SK-N-SH (cell line): ENCODE results near the gene PRRG3. TPM values are rescaled to one million over a fixed set of nuclear protein-coding genes. Genes with fewer than 3 reads are reported as not detected.

Experiments
- CTCF ChIA-PET: fragments of 300-600, 350-600 bp; formaldehyde crosslinking; extraction: SDS; loops from one replicate; lab custom pipeline; 2021; lab: Yijun Ruan, JAX
- POLR2A ChIA-PET: fragments of 350-600 bp; sonication (Branson Sonifier 250); formaldehyde crosslinking; extraction: SDS; loops from one replicate; lab custom pipeline; 2020; ENCODE audit warnings: antibody characterized with exemption, inconsistent platforms; lab: Yijun Ruan, JAX
- DNase-seq: peaks from one replicate; pipeline ENCODE4 v3.0.0; 2012
- H2AFZ ChIP-seq: fragments of 200-600 bp; sonication (generic); 2 replicates; pipeline ENCODE4 v1.8.1; 2016; ENCODE audit warnings: antibody characterized with exemption, mild to moderate bottlenecking, low read depth
- H3F3A ChIP-seq: fragments of 200-600 bp; sonication (generic); replicated peaks from 2 replicates; pipeline ENCODE3; 2016; ENCODE audit warnings: antibody characterized with exemption, mild to moderate bottlenecking; ENCODE audit not compliant: insufficient read depth
- H3K27ac ChIP-seq, 2 experiments: fragments of 200-500 bp in 1 of 2; fragments of 200-600 bp in 1 of 2; sonication (Bioruptor generic) in 1 of 2; sonication (generic), shearing (Covaris generic) in 1 of 2; 2 replicates each; pipeline versions ENCODE4 v1.5.1 to v1.6.1; 2014 to 2016; ENCODE audit warnings: low read depth in 2 of 2, inconsistent platforms in 1 of 2, low read length in 1 of 2, mild to moderate bottlenecking in 1 of 2, mixed read lengths in 1 of 2
- H3K27me3 ChIP-seq: fragments of 200-600 bp; sonication (generic), shearing (Covaris generic); 2 replicates; pipeline ENCODE4 v1.6.1; 2016; ENCODE audit warnings: mixed run types; ENCODE audit not compliant: insufficient read depth
- H3K36me3 ChIP-seq, 2 experiments: fragments of 200-500 bp in 1 of 2; fragments of 200-600 bp in 1 of 2; sonication (Bioruptor generic) in 1 of 2; sonication (generic) in 1 of 2; replicated peaks in 1 of 2; 2 replicates each; pipeline versions ENCODE3 to v1.5.1; 2014 to 2016; ENCODE audit warnings: low read length in 1 of 2, mild to moderate bottlenecking in 1 of 2; ENCODE audit not compliant: insufficient read depth in 2 of 2, control insufficient read depth in 1 of 2
- H3K4me1 ChIP-seq, 2 experiments: fragments of 200-500 bp in 1 of 2; fragments of 200-600 bp in 1 of 2; sonication (Bioruptor generic) in 1 of 2; sonication (generic), shearing (Covaris generic) in 1 of 2; 2 replicates each; pipeline versions ENCODE4 v1.5.1 to v1.6.1; 2014 to 2016; ENCODE audit warnings: low read depth in 1 of 2, low read length in 1 of 2, mixed run types in 1 of 2; ENCODE audit not compliant: insufficient read depth in 2 of 2, control insufficient read depth in 1 of 2
- H3K4me2 ChIP-seq: fragments of 200-600 bp; sonication (generic), shearing (Covaris generic); 2 replicates; pipeline ENCODE4 v1.6.1; 2017; ENCODE audit warnings: mixed run types
- H3K4me3 ChIP-seq, 2 experiments: fragments of 200-500 bp in 1 of 2; fragments of 200-600 bp in 1 of 2; sonication (Bioruptor generic) in 1 of 2; sonication (generic), shearing (Covaris generic) in 1 of 2; 2 replicates each; pipeline versions ENCODE4 v1.5.1 to v1.8.1; 2014 to 2016; ENCODE audit warnings: low read depth in 2 of 2, inconsistent platforms in 1 of 2, low read length in 1 of 2, mild to moderate bottlenecking in 1 of 2, mixed read lengths in 1 of 2, moderate library complexity in 1 of 2
- H3K79me2 ChIP-seq: fragments of 200-600 bp; sonication (generic); 2 replicates; pipeline ENCODE4 v1.8.1; 2017; ENCODE audit warnings: mild to moderate bottlenecking; ENCODE audit not compliant: insufficient read depth
- H3K9ac ChIP-seq: fragments of 200-600 bp; sonication (generic); 2 replicates; pipeline ENCODE4 v1.6.1; 2017; ENCODE audit warnings: mixed run types
- H3K9me2 ChIP-seq: fragments of 200-600 bp; sonication (generic); 2 replicates; pipeline ENCODE4 v1.6.1; 2017; ENCODE audit warnings: mixed run types
- H3K9me3 ChIP-seq: fragments of 200-600 bp; sonication (generic); 2 replicates; pipeline ENCODE4 v1.6.1; 2017; ENCODE audit warnings: mixed run types, mild to moderate bottlenecking, moderate library complexity
- H4K20me1 ChIP-seq: fragments of 200-600 bp; sonication (generic); 2 replicates; pipeline ENCODE4 v1.6.1; 2017; ENCODE audit warnings: mild to moderate bottlenecking, mixed run types; ENCODE audit not compliant: insufficient read depth
- CHD2 ChIP-seq: fragments of 150-350 bp; IDR thresholded peaks from 2 replicates; pipeline ENCODE4 v1.6.1; 2018; ENCODE audit warnings: low read length; ENCODE audit not compliant: partially characterized antibody
- EZH2phosphoT487 ChIP-seq: fragments of 200-600 bp; sonication (generic); IDR thresholded peaks from 2 replicates; pipeline ENCODE4 v1.6.1; 2017; ENCODE audit warnings: low read depth, mixed run types, mild to moderate bottlenecking, antibody characterized with exemption, moderate library complexity, borderline replicate concordance
- FOSL2 ChIP-seq: IDR thresholded peaks from 2 replicates; pipeline ENCODE4 v1.4.0; 2012; ENCODE audit warnings: low read depth, mild to moderate bottlenecking, moderate library complexity, borderline replicate concordance
- JUND ChIP-seq: IDR thresholded peaks from 2 replicates; pipeline ENCODE4 v1.4.0; 2012
- NFIC ChIP-seq: IDR thresholded peaks from 2 replicates; pipeline ENCODE4 v1.4.0; 2012; ENCODE audit warnings: borderline replicate concordance
- NRF1 ChIP-seq: IDR thresholded peaks from 2 replicates; pipeline ENCODE4 v1.6.1; 2012; ENCODE audit warnings: low read depth, mild to moderate bottlenecking, low read length
- RCOR1 ChIP-seq: fragments of 150-350 bp; IDR thresholded peaks from 2 replicates; pipeline ENCODE4 v1.6.1; 2017; ENCODE audit warnings: antibody characterized with exemption, low read length
- RFX5 ChIP-seq: IDR thresholded peaks from 2 replicates; pipeline ENCODE4 v1.6.1; 2012; ENCODE audit warnings: mild to moderate bottlenecking, improper control_type of control experiment, low read length
- SIN3A ChIP-seq: IDR thresholded peaks from 2 replicates; pipeline ENCODE4 v1.6.1; 2012; ENCODE audit warnings: low read depth, mild to moderate bottlenecking, low read length, moderate library complexity, borderline replicate concordance
- SMC3 ChIP-seq: IDR thresholded peaks from 2 replicates; pipeline ENCODE4 v1.6.1; 2012; ENCODE audit warnings: low read depth, low read length, improper control_type of control experiment
- TAF1 ChIP-seq: IDR thresholded peaks from 2 replicates; pipeline ENCODE4 v1.6.1; 2012; ENCODE audit warnings: low read depth, mild to moderate bottlenecking, low read length, moderate library complexity, borderline replicate concordance
- USF1 ChIP-seq: IDR thresholded peaks from 2 replicates; pipeline ENCODE4 v1.4.0; 2012; ENCODE audit warnings: low read depth, borderline replicate concordance
- YY1 ChIP-seq: IDR thresholded peaks from 2 replicates; pipeline ENCODE4 v1.4.0; 2012; ENCODE audit warnings: low read depth, mild to moderate bottlenecking
- WGBS: methylation state at CpG from one replicate; pipeline ENCODE4 v1.1.6; 2017; ENCODE audit warnings: low lambda C conversion rate; 5-methylcytosine and 5-hydroxymethylcytosine counted together
- polyA plus RNA-seq, 3 experiments: library from polyadenylated mRNA; depleted of rRNA; stranded (reverse); fragments of >200 nt; gene quantifications; 2 replicates each; pipeline ENCODE4 v1.2.3, GENCODE V29; 2012
- TF ChIP-seq, protein P1 (sequence below): IDR thresholded peaks from 2 replicates; pipeline ENCODE4 v1.4.0; 2012; ENCODE audit warnings: low read depth, borderline replicate concordance
- TF ChIP-seq, protein P2 (sequence below): IDR thresholded peaks from 2 replicates; pipeline ENCODE4 v1.4.0; 2012; ENCODE audit warnings: low read depth

Gene PRRG3
- polyA plus RNA-seq, 1 of the 3 experiments (the other 2 are of a cell fraction): not detected

DNA sequence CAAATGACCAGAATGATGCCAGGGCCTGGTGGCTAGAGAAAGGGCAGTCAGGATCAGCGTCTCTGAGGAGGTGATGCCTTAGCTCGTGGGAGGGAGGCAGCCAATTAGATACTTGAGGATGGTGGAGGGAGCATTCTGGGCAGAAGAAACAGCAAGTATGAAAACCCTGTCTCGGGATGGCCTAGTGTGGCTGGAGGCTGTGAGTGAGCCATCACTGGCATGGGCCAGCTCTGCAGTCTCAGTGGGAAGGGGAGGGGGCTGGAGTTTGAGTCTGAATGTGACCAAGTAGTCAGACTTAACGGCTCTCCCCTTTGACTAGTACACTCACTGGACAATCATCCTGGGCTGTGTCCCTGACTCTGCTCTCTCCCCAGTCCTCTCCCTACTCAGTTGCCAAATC is 46.3 kb downstream of the PRRG3 start:
- Histone ChIP-seq H2AFZ (no peak overlapping the region), H3K36me3 (no peaks in the 10 kb centered on the region), H3K4me2 (no peak overlapping the region), H3K27ac (no peak overlapping the region), H3K4me3 (no peak overlapping the region), H4K20me1 (no peaks in the 10 kb centered on the region), H3K9ac (no peak overlapping the region), H3K4me1 (no peaks in the 10 kb centered on the region), H3K9me2 (no peaks in the 10 kb centered on the region), H3K27me3 (peaks cover 23% of the 10 kb centered on the region), H3K9me3 (no peaks in the 10 kb centered on the region), H3K79me2 (no peaks in the 10 kb centered on the region), H3F3A (no peaks in the 10 kb centered on the region)
- TF ChIP-seq JUND (no peak), RFX5 (no peak), SMC3 (no peak), YY1 (no peak)
- TF ChIP-seq, protein P1, sequence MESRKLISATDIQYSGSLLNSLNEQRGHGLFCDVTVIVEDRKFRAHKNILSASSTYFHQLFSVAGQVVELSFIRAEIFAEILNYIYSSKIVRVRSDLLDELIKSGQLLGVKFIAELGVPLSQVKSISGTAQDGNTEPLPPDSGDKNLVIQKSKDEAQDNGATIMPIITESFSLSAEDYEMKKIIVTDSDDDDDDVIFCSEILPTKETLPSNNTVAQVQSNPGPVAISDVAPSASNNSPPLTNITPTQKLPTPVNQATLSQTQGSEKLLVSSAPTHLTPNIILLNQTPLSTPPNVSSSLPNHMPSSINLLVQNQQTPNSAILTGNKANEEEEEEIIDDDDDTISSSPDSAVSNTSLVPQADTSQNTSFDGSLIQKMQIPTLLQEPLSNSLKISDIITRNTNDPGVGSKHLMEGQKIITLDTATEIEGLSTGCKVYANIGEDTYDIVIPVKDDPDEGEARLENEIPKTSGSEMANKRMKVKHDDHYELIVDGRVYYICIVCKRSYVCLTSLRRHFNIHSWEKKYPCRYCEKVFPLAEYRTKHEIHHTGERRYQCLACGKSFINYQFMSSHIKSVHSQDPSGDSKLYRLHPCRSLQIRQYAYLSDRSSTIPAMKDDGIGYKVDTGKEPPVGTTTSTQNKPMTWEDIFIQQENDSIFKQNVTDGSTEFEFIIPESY: no peak
- POLR2A ChIA-PET: no interaction called here
- 4% methylated on average over 4 of the region's 4 CpGs for WGBS
- DNase-seq: no peak
- CTCF ChIA-PET: interaction anchor here (1.0 kb wide), 1 partner anchor 12 kb away, joined by 3 read pairs; no protein-coding TSS in a partner anchor

DNA sequence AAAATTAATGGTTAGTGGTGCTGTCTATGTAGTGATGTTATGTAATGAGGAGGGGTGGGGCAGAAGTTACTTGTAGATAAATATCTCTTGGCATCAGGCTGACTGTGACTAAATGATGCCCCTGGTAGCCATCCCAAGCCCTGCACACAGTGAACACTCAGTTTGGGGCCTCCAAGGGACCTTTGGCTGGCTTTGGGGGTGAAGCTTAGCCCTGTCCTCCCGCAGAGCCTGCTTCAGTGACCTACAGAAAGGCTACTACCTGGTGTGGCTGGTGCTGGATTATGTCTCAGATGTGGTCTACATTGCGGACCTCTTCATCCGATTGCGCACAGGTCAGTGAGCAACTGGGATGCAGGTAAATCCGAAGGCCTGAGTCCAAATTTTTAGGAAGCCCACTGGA is 47.1 kb downstream of the PRRG3 start:
- Histone ChIP-seq H4K20me1 (no peaks in the 10 kb centered on the region), H3K4me3 (no peak overlapping the region), H3K79me2 (no peaks in the 10 kb centered on the region), H3K9me3 (no peaks in the 10 kb centered on the region), H3K27ac (no peak overlapping the region), H3K36me3 (no peaks in the 10 kb centered on the region), H2AFZ (no peak overlapping the region), H3K27me3 (peaks cover 21% of the 10 kb centered on the region; the same call in 1 of the 2 replicates), H3F3A (no peaks in the 10 kb centered on the region), H3K4me1 (no peaks in the 10 kb centered on the region), H3K9me2 (no peaks in the 10 kb centered on the region), H3K9ac (no peak overlapping the region), H3K4me2 (no peak overlapping the region)
- WGBS: 59% methylated on average over 4 of the region's 5 CpGs
- POLR2A ChIA-PET: no interaction called here
- CTCF ChIA-PET: no interaction called here
- no peak for DNase-seq
- no peak for TF ChIP-seq CHD2
- no peak for TF ChIP-seq SIN3A
- TF ChIP-seq, protein P1: no peak
- no peak for TF ChIP-seq EZH2phosphoT487
- TF ChIP-seq TAF1: no peak
- TF ChIP-seq RCOR1: no peak
- TF ChIP-seq NRF1: no peak
- TF ChIP-seq USF1: no peak
- no peak for TF ChIP-seq NFIC
- no peak for TF ChIP-seq FOSL2
- TF ChIP-seq, protein P2, sequence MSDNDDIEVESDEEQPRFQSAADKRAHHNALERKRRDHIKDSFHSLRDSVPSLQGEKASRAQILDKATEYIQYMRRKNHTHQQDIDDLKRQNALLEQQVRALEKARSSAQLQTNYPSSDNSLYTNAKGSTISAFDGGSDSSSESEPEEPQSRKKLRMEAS: no peak
